ENCODE results near the gene SRPK1.

DNA sequence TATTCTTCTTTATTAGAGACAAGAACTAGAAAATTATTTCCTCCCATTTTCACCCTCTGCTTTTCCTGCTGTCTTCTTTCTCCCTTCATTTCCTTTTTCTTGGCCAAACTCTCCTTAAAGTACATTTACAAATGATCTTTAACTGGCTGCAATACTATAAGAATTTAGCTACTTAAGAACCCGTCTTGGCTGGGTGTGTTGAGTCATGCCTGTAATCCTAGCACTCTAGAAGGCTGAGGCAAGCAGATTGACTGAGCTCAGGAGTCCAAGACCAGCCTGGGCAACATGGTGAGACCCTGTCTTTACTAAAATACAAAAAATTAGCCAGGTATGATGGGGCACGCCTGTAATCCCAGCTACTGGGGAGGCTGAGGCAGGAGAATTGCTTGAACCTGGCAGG is 39.3 kb upstream of the SRPK1 start:
- no peak for TF ChIP-seq SIN3A (IDR thresholded peaks at IDR 0.05; ENCODE audit: borderline replicate concordance, low read depth, low read length)
- TF ChIP-seq JUND (CRISPR knock-in tag; IDR thresholded peaks at IDR 0.05): no peak
- no peak for TF ChIP-seq FOXK2 (IDR thresholded peaks at IDR 0.05)
- no peak for TF ChIP-seq HCFC1 (IDR thresholded peaks at IDR 0.05; ENCODE audit: low read depth, low read length)
- no peak for TF ChIP-seq CTCF (CRISPR knock-in tag; IDR thresholded peaks at IDR 0.05)

Measured in HepG2 (cell line).